NOMO-1 (cell line): ENCODE measurements around the gene HUNK.
"Not testable (repeated sequence)": the region's sequence is repeated elsewhere in the genome, so short reads cannot be mapped to it uniquely, and the experiment has no call there.

Source experiments
- DNase-seq, 2 experiments: peaks; one replicate each; lab custom pipeline; 2025; ENCODE audit not compliant: unreplicated experiment in 2 of 2; lab: John Stamatoyannopoulos, UW

HUNK gene

DNA sequence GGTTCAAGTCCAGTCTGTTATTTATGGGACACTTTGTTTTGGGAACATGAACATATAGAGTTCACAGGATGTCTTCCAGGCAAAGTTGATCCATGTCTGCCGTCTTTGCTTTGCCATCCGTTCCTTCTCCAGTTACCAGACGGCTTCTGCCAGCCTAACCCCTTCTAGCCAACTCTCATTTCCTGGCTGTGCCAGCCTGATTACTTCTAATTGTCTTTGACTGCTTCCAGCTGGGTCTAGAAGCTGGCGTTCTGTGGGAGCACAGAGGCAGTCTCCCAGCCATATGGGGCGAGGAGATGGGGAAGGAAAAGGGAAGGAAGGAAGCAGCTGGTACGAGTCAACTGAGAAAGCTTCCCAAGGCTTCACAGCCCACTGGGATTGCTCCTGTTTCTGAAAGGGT is 3.1 kb upstream of the HUNK start:
- no peak for DNase-seq

DNA sequence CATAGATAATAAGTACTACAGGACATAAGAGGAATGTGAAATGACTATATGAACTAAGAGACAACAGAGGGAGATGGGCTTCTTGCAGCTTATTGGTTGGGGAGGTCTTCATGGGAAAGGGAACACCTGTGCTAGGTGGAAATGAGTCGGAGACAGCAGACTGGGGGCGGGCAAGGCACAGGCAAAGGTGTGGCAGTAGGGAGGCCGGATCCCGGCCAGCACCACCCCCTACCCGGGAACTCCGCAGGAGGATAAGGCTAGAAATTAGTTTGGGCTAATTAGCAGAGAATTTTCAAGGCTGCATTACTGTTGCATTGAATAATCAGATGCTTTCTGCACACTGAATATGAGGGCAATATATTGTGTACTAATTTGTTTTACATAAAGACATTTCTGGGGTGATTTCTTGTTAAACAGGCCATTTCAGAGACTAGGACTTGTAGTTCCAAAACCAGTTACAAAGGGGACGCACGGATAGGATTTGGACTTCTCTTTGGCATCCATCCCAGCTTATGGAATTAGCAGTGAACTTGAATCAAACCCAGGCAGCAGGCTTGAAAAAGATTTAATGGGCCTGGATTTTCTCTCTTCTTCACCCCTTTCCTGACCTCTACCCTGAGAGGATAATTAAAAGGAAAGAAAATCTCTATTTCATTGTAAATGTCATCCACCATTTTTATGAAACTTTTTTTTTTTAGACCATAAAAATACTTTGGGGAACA is 2.2 kb upstream of the HUNK start:
- DNase-seq: no peak

DNA sequence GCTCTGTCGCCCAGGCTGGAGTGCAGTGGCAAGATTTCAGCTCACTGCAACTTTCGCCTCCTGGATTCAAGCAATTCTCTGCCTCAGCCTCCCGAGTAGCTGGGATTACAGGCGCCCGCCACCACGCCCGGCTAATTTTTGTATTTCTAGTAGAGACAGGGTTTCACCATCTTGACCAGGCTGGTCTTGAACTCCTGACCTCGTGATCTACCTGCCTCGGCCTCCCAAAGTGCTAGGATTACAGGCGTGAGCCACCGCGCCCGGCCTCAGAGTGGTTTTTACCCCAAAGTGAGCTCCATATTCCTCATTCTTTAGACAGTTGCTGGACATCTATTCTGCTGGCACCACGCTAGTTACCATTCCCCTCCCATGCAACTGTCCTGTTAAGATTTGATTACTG is 1.4 kb upstream of the HUNK start:
- not testable (repeated sequence) for DNase-seq

DNA sequence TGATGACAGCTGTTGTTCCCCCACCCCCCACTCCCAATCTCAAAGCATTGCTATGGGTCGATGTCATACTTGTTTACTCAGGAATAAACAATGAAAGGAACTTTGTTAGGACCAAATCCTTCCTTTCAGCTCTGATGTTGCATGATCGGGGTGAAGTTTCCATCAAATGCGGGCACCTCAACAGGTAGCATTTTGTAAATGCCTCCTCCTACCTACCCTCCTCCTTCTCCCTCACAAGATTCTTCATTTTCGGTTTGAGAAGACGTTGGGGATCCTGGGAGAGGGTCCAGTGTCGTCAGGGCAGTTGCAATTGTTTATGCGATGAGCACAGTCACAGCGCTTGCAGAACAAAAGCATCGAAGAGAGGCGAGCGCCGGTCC is 758 bp upstream of the HUNK start:
- DNase-seq: no peak

DNA sequence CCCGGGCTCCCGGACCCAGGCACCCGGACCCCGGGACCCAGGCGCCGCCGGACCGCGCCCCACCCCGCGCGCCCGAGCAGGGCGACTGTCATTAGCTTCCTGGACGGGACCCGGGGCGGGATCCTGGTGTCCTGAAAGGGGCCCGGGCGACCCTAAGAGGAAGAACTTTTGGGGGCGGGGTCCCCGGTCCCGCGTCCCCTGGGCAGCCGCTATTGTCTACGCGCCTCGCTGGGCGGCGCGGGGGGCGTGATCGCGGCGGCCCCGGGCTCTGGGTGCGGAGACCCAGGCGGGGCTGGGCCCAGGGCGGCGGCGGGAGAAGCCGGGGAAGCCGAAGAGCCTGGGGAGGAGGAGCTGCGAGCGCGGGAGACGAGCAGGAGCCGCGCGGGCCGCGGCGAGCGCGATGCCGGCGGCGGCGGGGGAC is 465 bp downstream of the HUNK start:
- DNase-seq: no peak

DNA sequence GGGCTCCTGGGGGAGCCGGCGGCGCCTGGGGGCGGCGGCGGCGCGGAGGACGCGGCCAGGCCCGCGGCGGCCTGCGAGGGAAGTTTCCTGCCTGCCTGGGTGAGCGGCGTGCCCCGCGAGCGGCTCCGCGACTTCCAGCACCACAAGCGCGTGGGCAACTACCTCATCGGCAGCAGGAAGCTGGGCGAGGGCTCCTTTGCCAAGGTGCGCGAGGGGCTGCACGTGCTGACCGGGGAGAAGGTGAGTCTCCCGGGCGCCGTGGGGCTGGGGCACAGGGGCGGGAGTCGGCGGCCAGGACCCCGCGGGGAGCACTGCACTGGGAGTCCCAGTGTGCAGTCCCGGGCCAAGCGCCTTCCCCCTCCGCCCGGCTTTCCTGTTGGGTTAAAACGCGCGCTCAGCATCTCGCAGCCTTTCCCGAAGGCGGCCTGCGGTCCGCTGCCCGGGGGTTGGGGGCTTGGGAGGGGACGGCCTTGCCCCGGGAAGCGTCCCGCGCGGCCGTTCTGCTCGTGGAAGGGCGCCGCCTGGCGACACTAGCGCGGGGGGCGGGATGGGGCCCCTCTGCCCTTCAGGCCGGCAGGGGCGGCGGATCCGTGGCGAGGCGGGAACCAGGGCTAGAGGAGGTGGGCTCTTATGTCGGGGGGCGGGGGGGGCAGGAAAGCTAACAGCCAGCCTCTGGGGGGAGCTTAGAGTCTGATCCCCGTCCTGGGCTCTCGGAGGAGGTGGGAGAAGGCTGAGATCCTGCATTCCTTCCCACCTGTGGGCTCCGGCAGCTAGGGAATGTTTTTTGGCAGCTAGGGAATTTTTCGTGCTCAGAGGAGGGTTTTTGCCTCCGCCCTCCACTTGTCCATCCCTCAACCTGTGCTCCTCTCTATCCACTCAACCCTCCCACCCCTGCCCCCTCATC is 1.1 kb downstream of the HUNK start:
- peak; percentile 21 to 39 for DNase-seq

DNA sequence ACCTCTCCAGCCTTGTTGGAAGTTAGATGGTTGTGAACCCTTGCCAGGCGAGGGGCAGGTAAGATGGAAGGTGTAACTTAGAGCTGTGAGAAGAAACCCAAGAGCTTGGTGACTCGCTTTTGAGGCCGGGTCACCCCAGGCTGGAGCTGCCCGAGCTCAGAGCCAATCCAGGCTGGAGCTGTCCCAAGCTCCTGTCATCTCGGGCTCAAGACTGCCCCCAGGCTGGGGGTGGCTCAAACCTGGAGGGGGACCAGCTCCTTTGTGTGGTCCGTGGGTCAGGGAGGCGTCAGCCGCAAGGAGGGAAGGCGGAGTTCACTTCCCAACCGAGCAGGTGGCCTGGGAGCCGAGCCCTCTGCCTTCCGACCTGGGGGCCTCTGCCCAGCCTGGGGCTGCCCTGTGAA is 2.0 kb downstream of the HUNK start:
- DNase-seq: no peak

DNA sequence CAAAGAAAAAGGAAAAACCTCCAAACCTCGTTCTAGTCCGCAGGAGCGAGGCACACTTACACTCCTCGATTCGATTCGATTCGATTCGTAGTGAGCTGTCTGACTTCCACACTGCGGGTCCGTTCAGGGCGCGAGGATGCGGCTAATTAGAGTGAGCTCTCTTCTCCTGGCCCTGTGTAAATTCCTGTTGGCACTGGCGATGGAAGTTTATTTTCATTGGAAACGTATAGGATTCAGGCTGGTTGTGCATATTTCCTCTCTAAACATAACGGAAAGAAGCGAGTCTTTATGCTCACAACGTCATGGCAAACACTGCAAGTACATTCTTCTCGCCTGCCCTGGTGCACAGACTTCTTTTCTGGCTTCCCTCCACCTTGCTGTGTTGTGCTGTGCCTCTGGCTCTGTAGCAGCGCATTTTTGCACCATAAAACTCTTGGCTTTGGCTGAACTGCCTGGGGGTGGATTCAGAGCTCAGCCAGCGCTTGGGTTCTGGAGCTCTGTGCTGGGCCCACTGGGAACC is 2.7 kb downstream of the HUNK start:
- DNase-seq: no peak

DNA sequence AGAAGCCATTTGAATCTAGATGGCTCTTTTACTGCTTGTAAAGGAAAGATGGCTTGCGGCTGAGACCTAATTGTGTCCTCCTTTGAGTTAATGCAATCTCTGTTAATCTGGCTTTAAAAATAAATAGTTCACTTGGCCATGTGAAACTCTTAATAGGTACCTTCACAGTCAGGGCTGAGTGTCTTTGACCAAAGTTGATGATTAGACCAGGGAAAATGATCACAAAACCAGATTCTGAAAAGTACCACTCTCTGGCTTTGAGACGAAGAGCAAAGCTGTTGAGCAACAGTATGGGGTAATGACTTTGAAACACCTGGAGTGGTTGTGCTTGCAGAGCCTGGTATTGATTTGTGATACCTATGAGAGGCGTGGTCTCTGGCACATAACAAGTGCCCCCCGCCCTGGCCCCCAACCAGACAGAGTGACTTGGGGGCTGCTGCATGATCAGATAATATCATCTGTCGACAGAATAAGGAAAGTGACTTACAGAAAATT is 4.7 kb downstream of the HUNK start:
- DNase-seq: no peak

DNA sequence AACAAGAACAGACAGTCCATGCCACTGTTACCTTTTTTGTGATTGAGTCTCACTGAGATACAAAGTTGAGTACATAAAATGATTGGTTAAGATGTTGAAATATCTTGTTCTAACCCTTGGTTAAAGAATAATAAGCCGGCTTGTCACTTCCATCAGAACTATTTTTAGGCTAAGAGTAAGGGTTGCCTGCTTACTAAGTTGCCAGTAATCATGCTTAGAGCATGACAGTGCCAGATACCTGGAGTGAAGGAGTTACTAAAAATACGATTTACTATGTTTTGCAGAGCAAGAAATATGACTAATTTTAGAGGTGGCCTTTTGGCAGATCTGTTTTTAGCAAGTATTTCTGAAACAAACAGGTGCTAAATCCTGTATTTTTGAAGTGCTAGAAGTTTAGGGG is 6.0 kb downstream of the HUNK start:
- DNase-seq: no peak

DNA sequence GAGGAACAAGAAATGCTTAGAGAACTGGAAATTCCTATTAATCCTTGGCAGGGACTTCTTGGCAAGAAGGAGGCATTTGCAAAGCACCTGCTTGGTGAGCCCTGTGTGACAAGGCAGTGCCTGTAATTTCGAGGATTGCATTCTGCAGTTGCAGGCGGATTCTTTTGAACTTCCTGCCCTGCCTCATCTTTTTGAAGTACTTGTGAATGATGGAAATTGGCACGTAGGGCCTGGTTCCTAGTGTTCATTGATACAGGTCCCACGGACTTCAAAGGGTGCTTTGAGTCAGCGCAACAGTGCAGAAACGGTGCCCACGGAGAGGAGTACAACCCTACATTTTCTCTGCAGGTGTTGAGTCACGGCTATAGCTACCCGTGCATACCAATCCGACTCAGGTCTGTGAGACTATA is 6.4 kb downstream of the HUNK start:
- DNase-seq: no peak

DNA sequence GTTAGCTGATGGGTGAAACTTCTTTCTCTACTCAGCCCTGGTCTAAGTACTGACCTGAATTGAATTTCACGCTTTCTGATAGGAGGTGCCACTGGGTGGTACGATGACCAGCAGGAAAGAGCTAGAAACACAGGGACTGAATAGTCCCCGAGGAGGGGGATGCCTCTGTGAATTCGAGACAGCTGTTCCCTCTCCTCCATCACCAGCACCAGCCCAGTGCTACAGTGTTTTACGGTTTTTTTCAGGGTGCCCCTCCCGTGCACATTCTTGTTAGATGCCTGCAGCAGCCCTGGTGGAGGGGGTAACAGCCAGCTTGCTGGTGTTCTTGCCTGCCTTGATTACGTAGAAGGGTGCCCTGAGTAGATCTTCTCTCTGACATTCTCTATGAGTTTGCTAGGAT is 7.1 kb downstream of the HUNK start:
- DNase-seq: no peak

DNA sequence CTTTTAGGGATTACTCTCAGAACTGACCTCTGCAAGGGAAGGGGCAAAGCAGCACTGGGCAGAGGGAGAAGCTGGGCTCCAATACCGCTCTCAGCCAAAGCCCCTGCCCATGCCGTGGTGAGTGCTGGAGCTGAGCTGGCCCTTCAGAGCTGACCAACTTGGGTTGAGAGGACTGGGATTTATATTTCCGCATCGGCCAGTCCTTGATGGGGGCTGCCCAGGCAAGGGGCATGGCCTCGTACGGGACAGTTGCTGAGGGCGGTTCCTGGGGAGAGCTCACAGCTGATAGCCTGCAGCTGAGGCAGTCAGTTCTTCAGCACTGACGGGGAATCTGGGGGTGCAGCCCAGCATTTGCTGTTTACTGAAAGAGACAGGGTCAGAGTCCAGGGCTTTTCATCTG is 8.0 kb downstream of the HUNK start:
- DNase-seq: no peak

DNA sequence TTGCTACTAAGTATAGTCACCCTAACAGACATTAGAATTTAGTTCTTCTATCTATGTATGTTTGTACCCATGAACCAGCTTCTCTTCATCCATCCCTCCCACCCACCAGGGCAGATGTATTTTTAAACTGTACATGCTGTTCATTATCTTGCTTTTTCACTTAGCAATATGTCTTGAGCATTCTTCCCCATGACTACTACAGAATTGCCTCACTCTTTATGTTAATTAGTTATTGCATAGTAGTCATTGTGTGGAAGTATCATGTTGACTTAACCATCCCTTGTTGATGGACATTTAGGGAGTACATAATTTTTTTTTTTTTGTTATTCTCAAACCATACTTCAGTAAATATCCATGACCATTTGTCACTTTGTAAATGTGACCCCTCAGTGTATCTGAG is 9.9 kb downstream of the HUNK start:
- DNase-seq: no peak

DNA sequence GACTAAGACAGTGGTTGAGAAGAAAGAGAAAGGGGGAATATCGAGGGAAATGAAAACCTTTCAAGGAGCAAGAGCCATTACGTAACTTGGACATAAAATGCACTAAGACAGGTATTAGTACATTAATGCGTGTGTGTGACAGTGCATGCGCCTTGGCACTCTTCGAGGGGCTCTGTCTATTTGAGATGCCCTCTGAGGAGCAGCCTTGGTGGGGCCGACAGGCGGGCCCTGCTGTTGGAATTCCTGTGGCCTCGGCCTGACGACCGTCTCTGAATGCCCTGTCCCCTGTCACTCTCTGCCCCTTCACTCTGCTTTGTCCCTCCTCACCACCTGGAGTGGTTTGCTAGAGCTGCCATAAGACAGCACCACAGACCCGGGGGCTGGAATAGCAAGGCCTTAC is 12.3 kb downstream of the HUNK start:
- DNase-seq: no peak

DNA sequence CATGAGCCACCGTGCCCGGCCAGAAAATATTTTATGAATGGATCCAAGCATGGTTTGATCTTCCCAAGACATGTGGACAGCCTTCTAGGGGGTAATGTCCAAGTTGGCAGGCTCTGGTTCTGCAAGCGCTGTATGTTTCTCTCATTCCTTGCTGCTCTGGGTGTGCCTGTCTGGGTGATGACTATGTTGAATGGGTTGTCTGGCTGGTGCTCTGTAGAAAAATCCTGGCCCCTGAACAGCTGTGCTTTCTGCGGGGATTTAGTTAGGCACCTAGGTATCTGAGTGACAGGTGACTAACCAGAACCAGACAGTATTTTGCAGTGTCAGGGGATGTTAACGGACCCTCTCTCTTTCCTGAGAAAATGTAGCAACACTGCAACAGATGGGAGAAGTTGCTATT is 14.1 kb downstream of the HUNK start:
- no peak for DNase-seq

DNA sequence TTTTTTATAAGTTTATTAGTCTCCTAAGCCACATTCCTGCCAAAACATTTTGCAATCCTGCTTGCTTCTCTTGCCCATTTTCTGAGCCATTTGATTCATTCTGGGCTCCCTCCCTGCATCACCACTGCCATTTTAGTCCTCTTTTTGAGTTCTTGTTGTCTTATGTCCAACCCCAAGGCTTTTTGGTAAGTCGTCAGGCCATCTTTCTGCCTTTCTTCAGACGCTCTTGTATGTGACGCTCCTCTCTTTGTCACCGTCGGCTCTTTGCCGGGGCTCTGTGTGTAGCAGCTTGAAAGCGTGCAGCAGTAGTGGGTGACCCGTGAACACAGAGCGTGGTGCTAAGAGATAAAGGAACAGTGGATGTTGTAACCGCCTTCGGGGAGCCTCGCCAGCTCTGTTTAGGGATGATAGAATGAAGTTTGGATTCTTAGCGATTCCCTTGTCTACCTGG is 14.6 kb downstream of the HUNK start:
- DNase-seq: no peak

DNA sequence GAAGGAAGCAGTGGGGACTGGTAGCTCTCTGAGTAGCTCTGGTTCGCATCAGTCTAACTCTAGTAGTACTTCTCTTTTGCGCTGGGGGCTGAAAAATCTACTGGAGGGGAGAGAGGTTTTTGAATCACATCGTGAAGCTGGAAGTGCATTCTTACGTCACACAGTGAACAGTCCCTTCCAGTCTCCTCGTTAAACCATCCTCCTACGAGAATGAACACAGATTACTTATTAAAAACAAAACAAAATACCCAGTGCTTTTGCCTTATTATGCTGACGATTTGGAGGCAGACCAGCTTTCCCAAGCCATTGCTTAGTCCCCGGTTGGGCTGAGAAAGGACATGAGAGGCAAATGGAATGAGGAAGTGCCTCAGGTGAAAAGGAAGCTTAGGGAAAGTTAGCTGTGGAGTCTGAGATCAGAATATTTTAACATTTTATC is 16.1 kb downstream of the HUNK start:
- DNase-seq: peak in 1 of 2 experiments; percentile 46

DNA sequence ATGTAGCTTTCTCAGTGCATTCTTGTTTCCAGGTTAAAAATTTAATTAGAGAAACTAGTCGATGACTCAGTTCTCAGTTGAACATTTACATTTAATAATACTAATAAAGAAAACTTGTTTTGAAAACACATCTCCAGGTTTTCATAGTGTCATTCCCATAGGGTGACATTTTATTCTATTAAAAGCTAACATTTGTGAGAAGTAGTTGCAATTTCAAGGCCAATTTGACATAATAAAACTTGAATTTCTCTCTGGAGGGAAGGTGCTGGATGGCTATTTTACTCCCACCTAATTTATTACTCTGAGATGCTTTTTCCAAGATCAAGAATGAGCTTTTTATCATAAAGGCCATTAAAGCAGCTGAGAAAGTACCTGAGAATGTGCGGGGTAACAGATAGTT is 16.6 kb downstream of the HUNK start:
- no peak for DNase-seq

DNA sequence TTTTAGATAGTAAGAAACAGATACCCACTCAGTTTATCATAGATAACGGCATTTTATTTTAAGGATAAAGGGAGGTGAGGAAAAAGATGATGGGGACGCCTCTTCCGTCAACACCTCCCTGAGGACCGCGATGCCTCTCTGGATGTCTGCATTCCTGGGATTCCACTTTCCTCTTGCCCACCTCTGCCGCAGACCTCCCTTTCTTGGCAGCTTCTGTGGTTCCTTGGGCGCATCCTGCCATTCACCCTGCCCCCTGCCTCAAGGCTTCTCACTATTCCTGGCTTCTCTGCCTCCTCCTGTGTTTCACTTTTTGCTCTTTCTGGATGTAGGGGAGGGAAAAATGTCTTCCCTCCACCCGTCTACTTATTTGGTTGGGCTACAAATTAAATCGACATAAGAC is 19.9 kb downstream of the HUNK start:
- DNase-seq: no peak

DNA sequence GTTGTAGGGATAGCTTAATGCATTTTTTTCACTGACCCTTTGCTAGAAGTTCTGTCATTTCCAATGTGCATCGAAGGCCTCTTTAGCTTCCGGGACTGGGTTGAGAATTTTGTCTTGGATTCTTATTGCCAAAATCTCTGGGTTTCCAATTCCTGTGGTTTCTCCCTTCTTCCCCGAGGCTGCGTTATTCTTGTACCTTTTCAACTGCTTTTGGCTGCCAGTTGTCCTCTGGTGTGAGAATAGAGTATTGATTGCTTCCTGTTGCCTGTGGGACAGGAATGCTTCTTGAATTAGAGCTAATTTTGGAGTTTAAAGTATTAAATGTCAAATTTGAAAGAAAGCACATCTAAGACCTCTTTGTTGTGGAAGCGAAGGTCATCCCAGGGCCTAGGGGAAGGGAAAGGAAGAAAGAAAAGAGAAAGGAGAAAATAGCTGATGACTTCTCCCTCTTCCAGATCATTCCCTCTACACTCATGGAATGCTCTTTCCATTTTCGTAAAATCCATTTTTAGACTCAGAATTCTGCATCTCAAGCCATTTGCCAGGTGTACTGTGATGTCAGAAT is 21.1 kb downstream of the HUNK start:
- no peak for DNase-seq
